ENCODE data around the gene FBXL20. TPM values are rescaled to one million over a fixed set of nuclear protein-coding genes. Genes with fewer than 3 reads are reported as not detected.
A peak's percentile ranks its signal among the peaks of the same experiment; 100 is the strongest.

Gene FBXL20
- total RNA-seq, 4 donors from 2014 or later, result 10.4 to 29.6 (median 17.2) TPM

GRCh38 chr17:39212195-39212810, 189.1 kb downstream of the FBXL20 start:
- no peak for TF ChIP-seq CTCF (IDR thresholded peaks at IDR 0.05)
- DNase-seq (ENCODE audit: low spot score) (no peak), ATAC-seq (ENCODE audit: low FRiP score) (no peak)

GRCh38 chr17:39210093-39210434, 191.4 kb downstream of the FBXL20 start:
- DNase-seq (ENCODE audit: low spot score) (no peak), ATAC-seq (ENCODE audit: low FRiP score) (no peak)
- no peak for TF ChIP-seq CTCF (IDR thresholded peaks at IDR 0.05)

GRCh38 chr17:39209317-39210092, 191.9 kb downstream of the FBXL20 start:
- ATAC-seq (ENCODE audit: low FRiP score) (peak; percentile 83), DNase-seq (ENCODE audit: low spot score) (peak; percentile 54)
- TF ChIP-seq CTCF (IDR thresholded peaks at IDR 0.05), result no peak

- TF ChIP-seq CTCF (IDR thresholded peaks at IDR 0.05), result no peak
- no peak for DNase-seq (ENCODE audit: low spot score)
- no peak for ATAC-seq (ENCODE audit: low FRiP score)
Measured at GRCh38 chr17:39208893-39209292, 192.5 kb downstream of the FBXL20 start.

- ATAC-seq (ENCODE audit: low FRiP score), result no peak
- no peak for DNase-seq (ENCODE audit: low spot score)
- no peak for TF ChIP-seq CTCF (IDR thresholded peaks at IDR 0.05)
Measured at GRCh38 chr17:39208136-39208535, 193.3 kb downstream of the FBXL20 start.

- DNase-seq (ENCODE audit: low spot score) (no peak), ATAC-seq (ENCODE audit: low FRiP score) (no peak)
- no peak for TF ChIP-seq CTCF (IDR thresholded peaks at IDR 0.05)
Measured at GRCh38 chr17:39205112-39205526, 196.3 kb downstream of the FBXL20 start.

- TF ChIP-seq CTCF (IDR thresholded peaks at IDR 0.05), result no peak
- ATAC-seq (ENCODE audit: low FRiP score), result no peak
- no peak for DNase-seq (ENCODE audit: low spot score)
Measured at GRCh38 chr17:39204245-39204644, 197.2 kb downstream of the FBXL20 start.

Measured in omental fat pad (tissue), 4 donors.